Neural progenitor cell (in vitro differentiated cells): ENCODE results near the gene RASGRP1.

ENCODE experiments used
- EZH2 ChIP-seq: fragments of 200-600 bp; sonication (generic); IDR thresholded peaks from 2 replicates; pipeline ENCODE4 v1.6.1; 2017; ENCODE audit warnings: antibody characterized with exemption, mild to moderate bottlenecking, moderate library complexity
- EZH2phosphoT487 ChIP-seq: fragments of 200-600 bp; sonication (generic); IDR thresholded peaks from 2 replicates; pipeline ENCODE4 v1.6.1; 2017; ENCODE audit warnings: antibody characterized with exemption
- TF ChIP-seq, protein P1 (sequence below): fragments of 200-600 bp; sonication (generic); IDR thresholded peaks from 2 replicates; pipeline ENCODE4 v1.5.1; 2017; ENCODE audit warnings: antibody characterized with exemption, mild to moderate bottlenecking

DNA sequence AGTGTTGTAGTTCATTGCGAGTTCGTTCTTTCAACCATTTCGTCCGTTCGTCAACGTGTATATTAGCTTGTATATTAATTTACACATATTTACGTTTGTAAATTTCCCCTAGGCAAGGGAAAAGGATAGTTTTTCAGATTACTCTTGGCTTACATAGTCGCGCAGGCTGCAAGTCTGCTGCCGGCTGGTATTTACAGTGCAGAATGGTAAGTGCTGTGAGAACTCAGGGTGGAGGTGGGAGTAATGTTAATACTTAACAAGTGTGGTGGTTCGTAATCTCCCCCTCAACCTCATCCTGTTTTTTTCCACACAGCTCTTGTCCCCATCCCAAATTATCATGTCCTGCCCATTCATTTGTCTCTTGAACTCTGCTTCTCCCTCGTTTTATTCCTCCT lies 109.9 kb downstream of the RASGRP1 start:
- TF ChIP-seq, protein P1, sequence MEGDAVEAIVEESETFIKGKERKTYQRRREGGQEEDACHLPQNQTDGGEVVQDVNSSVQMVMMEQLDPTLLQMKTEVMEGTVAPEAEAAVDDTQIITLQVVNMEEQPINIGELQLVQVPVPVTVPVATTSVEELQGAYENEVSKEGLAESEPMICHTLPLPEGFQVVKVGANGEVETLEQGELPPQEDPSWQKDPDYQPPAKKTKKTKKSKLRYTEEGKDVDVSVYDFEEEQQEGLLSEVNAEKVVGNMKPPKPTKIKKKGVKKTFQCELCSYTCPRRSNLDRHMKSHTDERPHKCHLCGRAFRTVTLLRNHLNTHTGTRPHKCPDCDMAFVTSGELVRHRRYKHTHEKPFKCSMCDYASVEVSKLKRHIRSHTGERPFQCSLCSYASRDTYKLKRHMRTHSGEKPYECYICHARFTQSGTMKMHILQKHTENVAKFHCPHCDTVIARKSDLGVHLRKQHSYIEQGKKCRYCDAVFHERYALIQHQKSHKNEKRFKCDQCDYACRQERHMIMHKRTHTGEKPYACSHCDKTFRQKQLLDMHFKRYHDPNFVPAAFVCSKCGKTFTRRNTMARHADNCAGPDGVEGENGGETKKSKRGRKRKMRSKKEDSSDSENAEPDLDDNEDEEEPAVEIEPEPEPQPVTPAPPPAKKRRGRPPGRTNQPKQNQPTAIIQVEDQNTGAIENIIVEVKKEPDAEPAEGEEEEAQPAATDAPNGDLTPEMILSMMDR: no peak
- TF ChIP-seq EZH2phosphoT487 (no peak), EZH2 (no peak)
